Brain microvascular endothelial cell (primary cell): ENCODE measurements around the gene CCDC85C.

ENCODE experiments used
- DNase-seq: peaks from one replicate; pipeline ENCODE4 v3.0.0-alpha.2; 2020
- H3K27ac ChIP-seq: fragments of 250-450 bp; sonication (Bioruptor Pico); 2 replicates; pipeline ENCODE4 v1.5.1; 2020; ENCODE audit warnings: mild to moderate bottlenecking, moderate library complexity
- H3K27me3 ChIP-seq: fragments of 250-450 bp; sonication (Bioruptor Pico); replicated peaks from 2 replicates; pipeline ENCODE4 v1.5.1; 2020; ENCODE audit warnings: mild to moderate bottlenecking
- H3K36me3 ChIP-seq: fragments of 250-450 bp; sonication (Bioruptor Pico); replicated peaks from 2 replicates; pipeline ENCODE4 v1.5.1; 2020; ENCODE audit warnings: mild to moderate bottlenecking
- H3K4me3 ChIP-seq: 2 replicates; pipeline ENCODE4 v1.5.1; 2011; ENCODE audit warnings: low read depth, mild to moderate bottlenecking, control low read depth, low read length, moderate library complexity
- CTCF ChIP-seq: IDR thresholded peaks from 2 replicates; pipeline ENCODE4 v1.5.1; 2011; ENCODE audit warnings: low read depth, mild to moderate bottlenecking, moderate library complexity, low read length, control low read depth, inconsistent platforms; ENCODE audit errors: missing control alignments
- in situ Hi-C: cut with HindIII; loops from 2 replicates; pipeline ENCODE4 v1.10.0; 2017; ENCODE audit warnings: low sequenced_read_pairs, low pct_ligation_motif_present

The CCDC85C gene

GRCh38 chr14:99568567-99569560, 35.1 kb downstream of the CCDC85C start:
- no peak for TF ChIP-seq CTCF
- no peaks in the 10 kb centered on the region for H3K36me3 ChIP-seq
- in situ Hi-C loops: no loop called here
- H3K27me3 ChIP-seq: no peaks in the 10 kb centered on the region
- DNase-seq: no peak
- no peak overlapping the region for H3K4me3 ChIP-seq
- H3K27ac ChIP-seq: no peak overlapping the region

DNA sequence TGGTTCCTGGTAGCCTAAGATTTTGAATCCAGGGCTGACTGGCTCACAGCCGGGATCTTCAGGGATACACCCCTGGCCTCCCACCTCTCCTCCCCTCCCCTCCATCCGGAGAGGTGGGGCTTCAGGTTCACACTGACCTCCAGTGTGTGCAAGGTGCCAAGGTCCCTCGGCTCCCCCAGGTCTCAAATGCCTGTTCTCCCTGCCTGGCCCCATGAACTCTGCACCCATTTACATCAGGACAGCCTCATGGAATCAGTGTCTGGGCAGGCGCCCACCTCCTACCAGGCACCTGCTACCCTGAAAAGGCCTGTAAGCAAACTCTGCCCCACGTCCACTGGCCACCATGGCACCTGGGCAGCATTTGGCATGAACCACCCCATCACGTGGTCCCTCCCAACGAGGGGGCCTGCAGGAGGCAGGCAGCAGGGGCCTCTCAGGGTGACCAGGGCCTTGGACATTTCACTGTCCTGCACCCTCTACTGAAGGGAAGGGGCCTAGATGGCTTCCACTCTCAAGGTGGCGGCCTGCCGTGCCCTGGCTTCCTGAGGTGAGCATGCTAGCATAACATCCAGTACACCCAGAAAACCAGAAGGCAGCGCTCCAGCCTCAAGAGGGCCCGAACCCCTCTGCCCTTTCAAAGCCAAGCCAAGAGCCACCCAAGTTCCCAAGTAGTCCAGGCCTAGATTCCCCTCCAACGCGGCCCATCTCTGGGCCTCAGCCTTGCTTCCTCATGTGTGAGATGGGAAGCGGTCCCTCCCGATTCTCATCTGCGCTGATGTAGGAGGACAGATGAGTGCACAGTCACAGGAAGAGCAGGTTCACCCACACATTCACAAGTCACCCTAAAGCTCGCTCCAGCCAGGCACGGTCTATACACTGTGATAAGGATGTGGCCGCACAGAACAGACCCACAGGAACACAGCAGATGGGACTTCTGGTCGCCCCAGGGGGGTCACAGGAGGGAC, 37.3 kb downstream of the CCDC85C start:
- Histone ChIP-seq H3K36me3 (no peaks in the 10 kb centered on the region), H3K27me3 (no peaks in the 10 kb centered on the region), H3K4me3 (no peak overlapping the region), H3K27ac (no peak overlapping the region)
- no peak for TF ChIP-seq CTCF
- no peak for DNase-seq
- in situ Hi-C loops: no loop called here

- in situ Hi-C loops: no loop called here
- Histone ChIP-seq H3K4me3 (no peak overlapping the region), H3K27ac (no peak overlapping the region), H3K27me3 (no peaks in the 10 kb centered on the region), H3K36me3 (no peaks in the 10 kb centered on the region)
- no peak for DNase-seq
- no peak for TF ChIP-seq CTCF
Observed at GRCh38 chr14:99566009-99566389, 38.0 kb downstream of the CCDC85C start.

GRCh38 chr14:99565383-99565782, 38.6 kb downstream of the CCDC85C start:
- no peaks in the 10 kb centered on the region for H3K27me3 ChIP-seq
- no peak overlapping the region for H3K4me3 ChIP-seq
- no peak overlapping the region for H3K27ac ChIP-seq
- H3K36me3 ChIP-seq: no peaks in the 10 kb centered on the region
- in situ Hi-C loops: no loop called here
- TF ChIP-seq CTCF: no peak
- no peak for DNase-seq

DNA sequence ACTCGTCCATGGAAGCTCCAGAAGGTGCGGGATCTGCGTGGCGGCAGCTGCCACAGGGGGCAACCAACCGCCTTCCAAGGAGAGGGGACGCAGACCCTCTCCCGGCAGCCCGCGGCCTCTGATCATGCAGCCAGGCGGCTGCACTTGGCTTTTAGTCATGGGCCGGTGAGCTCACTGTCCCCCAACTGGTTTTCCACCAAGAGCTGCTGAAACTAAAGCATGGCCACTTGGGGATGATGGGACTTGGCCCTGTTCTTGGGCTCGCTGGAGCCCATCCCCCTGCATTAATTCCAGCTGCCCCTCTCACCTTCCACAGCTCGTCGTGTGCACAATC, 39.1 kb downstream of the CCDC85C start:
- no peak for TF ChIP-seq CTCF
- no peak overlapping the region for H3K27ac ChIP-seq
- no peak overlapping the region for H3K4me3 ChIP-seq
- no peaks in the 10 kb centered on the region for H3K27me3 ChIP-seq
- H3K36me3 ChIP-seq: no peaks in the 10 kb centered on the region
- no peak for DNase-seq
- in situ Hi-C loops: no loop called here
